Prostate gland (tissue), 2 donors: Measurements from ENCODE around the gene NTM. TPM values are rescaled to one million over a fixed set of nuclear protein-coding genes. Genes with fewer than 3 reads are reported as not detected.

Experiments
- DNase-seq: peaks from one replicate; pipeline ENCODE4 v3.0.0-alpha.2; 2019; ENCODE audit warnings: low spot score
- H3K27ac ChIP-seq, 2 donors: fragments of 200-600 bp; sonication (generic); 2 replicates each; pipeline ENCODE4 v1.5.1; 2017 to 2019
- H3K27me3 ChIP-seq: fragments of 200-600 bp; sonication (generic); replicated peaks from 2 replicates; pipeline ENCODE4 v1.5.1; 2019; ENCODE audit not compliant: insufficient read depth
- H3K36me3 ChIP-seq, 2 donors: fragments of 200-600 bp; sonication (generic); 1 replicate in 1 of 2; 2 replicates in 1 of 2; pipeline versions ENCODE4 v1.5.1 to v1.8.1; 2017 to 2019
- H3K4me1 ChIP-seq: fragments of 200-600 bp; sonication (generic); replicated peaks from 2 replicates; pipeline ENCODE4 v1.5.1; 2019
- H3K4me3 ChIP-seq, 2 donors: fragments of 200-600 bp; sonication (generic); 2 replicates each; pipeline ENCODE4 v1.5.1; 2017 to 2019
- H3K9me3 ChIP-seq: fragments of 200-600 bp; sonication (generic); 2 replicates; pipeline ENCODE4 v1.5.1; 2017
- POLR2A ChIP-seq: fragments of 450-650 bp; IDR thresholded peaks from one replicate; pipeline ENCODE4 v1.6.1; 2016; ENCODE audit warnings: antibody characterized with exemption, mild to moderate bottlenecking
- POLR2AphosphoS5 ChIP-seq: sonication (generic); formaldehyde crosslinking; IDR thresholded peaks from one replicate; pipeline ENCODE4 v1.6.1; 2017; ENCODE audit warnings: antibody characterized with exemption
- WGBS: methylation state at CpG from one replicate; pipeline ENCODE4 v1.1.5; 2018; 5-methylcytosine and 5-hydroxymethylcytosine counted together
- intact Hi-C: fragments of 100-400 bp; cut with DNase I; formaldehyde crosslinking; loops from one replicate; pipeline ENCODE4 v1.14.2; 2022
- total RNA-seq, 2 donors: library from RNA; depleted of rRNA; stranded (reverse); fragments of >200 nt; gene quantifications; one replicate each; pipeline ENCODE4 v1.1.0, GENCODE V29; 2016
- TF ChIP-seq, protein P1 (sequence below), 4 experiments: fragments of 200-600 bp in 2 of 4; fragments of 450-650 bp in 2 of 4; sonication (generic) in 2 of 4; IDR thresholded peaks; 1 replicate in 3 of 4; 2 replicates in 1 of 4; pipeline ENCODE4 v1.5.1; 2016 to 2019; ENCODE audit warnings: antibody characterized with exemption in 4 of 4, mild to moderate bottlenecking in 2 of 4, moderate library complexity in 2 of 4

The NTM gene
- total RNA-seq, 2 donors from 2014 or later = 7.4 TPM; not detected in 1

DNA sequence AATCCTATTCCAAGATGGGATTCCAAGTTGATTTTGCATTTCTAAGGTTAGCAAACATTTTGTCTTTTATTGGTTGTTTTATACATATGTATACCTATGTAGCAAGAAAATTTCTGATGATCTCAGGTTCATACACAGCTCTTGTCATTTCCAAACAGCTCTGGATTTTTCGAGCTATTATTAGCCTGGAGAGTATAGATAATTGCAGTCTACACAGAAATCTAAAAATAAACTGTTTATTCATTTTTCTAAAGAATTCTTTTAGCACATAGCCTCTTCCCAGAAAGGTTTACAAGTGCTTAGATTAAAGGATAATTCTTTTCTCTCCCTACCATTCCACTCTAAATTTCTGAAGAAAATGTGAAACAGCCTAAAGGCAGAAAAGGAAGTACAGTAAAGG, 705.0 kb downstream of the NTM start:
- no peaks in the 10 kb centered on the region for H3K9me3 ChIP-seq
- intact Hi-C loops = no loop called here
- H3K4me1 ChIP-seq = no peaks in the 10 kb centered on the region
- 44% methylated on average over 1 of the region's 1 CpG for WGBS
- TF ChIP-seq, protein P1, sequence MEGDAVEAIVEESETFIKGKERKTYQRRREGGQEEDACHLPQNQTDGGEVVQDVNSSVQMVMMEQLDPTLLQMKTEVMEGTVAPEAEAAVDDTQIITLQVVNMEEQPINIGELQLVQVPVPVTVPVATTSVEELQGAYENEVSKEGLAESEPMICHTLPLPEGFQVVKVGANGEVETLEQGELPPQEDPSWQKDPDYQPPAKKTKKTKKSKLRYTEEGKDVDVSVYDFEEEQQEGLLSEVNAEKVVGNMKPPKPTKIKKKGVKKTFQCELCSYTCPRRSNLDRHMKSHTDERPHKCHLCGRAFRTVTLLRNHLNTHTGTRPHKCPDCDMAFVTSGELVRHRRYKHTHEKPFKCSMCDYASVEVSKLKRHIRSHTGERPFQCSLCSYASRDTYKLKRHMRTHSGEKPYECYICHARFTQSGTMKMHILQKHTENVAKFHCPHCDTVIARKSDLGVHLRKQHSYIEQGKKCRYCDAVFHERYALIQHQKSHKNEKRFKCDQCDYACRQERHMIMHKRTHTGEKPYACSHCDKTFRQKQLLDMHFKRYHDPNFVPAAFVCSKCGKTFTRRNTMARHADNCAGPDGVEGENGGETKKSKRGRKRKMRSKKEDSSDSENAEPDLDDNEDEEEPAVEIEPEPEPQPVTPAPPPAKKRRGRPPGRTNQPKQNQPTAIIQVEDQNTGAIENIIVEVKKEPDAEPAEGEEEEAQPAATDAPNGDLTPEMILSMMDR (IDR thresholded peaks at IDR 0.05) = no peak
- TF ChIP-seq POLR2A = no peak
- TF ChIP-seq POLR2AphosphoS5 = no peak
- H3K36me3 ChIP-seq = no peaks in the 10 kb centered on the region
- no peaks in the 10 kb centered on the region for H3K27me3 ChIP-seq
- DNase-seq = no peak
- no peak overlapping the region for H3K4me3 ChIP-seq
- no peak overlapping the region for H3K27ac ChIP-seq

DNA sequence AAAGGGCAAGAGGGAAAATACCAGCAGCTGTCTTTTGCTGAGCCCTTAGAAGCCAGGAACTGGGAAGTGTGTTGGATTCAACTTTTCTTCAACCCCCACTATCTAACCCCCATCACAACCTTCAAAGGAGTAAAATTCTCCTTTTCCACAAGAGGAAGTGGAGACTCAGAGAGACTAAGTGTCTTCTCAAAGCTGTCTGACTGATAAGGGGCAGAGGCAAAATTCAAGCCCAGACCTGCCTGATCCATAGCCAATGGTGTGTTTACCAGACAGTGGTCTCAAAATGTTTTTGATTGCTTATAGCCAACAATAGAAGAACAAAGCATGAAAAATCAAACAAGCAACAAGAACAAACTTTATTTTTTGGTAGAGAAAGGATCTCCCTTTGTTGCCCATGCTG, 707.0 kb downstream of the NTM start:
- intact Hi-C loops = no loop called here
- no peaks in the 10 kb centered on the region for H3K36me3 ChIP-seq
- H3K27me3 ChIP-seq = no peaks in the 10 kb centered on the region
- no peak overlapping the region for H3K27ac ChIP-seq
- H3K4me1 ChIP-seq = no peaks in the 10 kb centered on the region
- no peaks in the 10 kb centered on the region for H3K9me3 ChIP-seq
- DNase-seq = no peak
- TF ChIP-seq POLR2A (no peak), POLR2AphosphoS5 (no peak)
- no peak overlapping the region for H3K4me3 ChIP-seq

DNA sequence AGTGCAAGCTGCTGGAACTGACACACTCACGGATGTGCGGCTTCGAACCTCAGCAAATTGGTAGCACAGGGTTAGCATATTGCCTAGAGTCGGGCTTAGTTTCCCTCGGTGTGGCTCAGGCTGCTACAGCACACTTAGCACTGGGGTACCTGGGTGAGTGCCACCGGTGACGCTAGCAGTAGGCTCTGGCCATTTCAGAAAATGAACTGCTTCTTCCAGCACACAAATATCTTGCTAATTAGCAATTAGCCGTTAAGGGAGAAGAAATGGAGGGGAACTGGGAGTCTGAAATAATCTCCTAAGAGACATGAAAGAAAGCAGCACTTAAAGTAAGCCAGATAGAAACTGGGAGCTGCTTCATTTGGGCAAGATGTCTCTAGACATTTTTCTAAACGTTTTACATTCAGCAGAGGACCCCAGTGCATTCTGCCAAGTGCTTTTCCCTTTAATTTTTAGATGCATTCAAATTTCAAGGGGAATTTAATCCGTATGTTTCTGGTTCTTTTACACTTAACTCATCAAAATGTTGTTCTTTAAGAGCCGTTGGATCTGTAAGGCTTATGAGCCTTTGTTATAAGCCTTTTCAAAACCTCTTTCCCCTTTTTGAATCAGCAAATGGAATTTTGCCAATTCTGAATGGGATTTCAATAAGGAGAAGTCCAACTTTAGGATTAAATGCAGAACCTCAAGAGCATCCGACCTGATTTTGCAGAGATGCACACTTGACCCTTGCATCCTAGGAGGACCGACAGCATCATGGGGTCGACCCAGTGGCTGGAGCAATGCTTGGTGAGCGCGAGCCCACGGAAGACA, 708.1 kb downstream of the NTM start:
- 83% methylated on average over 17 of the region's 17 CpGs for WGBS

DNA sequence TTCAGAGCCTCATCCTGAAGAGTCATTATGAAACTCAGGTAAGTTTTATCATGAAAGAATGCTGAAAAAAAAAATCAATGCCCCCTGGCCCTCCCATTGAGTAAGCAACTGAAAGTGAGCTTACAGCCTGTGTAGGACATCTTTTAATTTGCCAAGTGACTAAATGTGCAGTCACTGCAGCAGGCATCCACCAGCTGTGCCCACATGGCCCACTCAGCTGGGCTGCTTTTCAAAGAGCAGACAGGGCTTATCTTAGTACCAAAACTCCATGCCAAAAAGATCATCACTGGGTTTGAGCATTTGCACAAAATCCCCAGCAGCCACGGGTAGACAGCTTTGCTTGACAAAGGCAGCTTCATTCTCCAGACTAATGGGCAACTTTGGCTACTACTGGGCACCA, 709.7 kb downstream of the NTM start:
- intact Hi-C loops = no loop called here
- no peak for DNase-seq
- no peaks in the 10 kb centered on the region for H3K36me3 ChIP-seq
- no peak overlapping the region for H3K4me3 ChIP-seq
- TF ChIP-seq, protein P1 (IDR thresholded peaks at IDR 0.05) = no peak
- TF ChIP-seq POLR2A = no peak
- no peak for TF ChIP-seq POLR2AphosphoS5
- WGBS = 79% methylated on average over 1 of the region's 1 CpG
- no peaks in the 10 kb centered on the region for H3K4me1 ChIP-seq
- H3K9me3 ChIP-seq = no peaks in the 10 kb centered on the region
- no peaks in the 10 kb centered on the region for H3K27me3 ChIP-seq
- H3K27ac ChIP-seq = no peak overlapping the region

More for the DNA sequence above, 708.1 kb downstream of the NTM start:
- no peaks in the 10 kb centered on the region for H3K4me1 ChIP-seq
- no peaks in the 10 kb centered on the region for H3K36me3 ChIP-seq
- TF ChIP-seq POLR2A (no peak), POLR2AphosphoS5 (no peak)
- TF ChIP-seq, protein P1 (IDR thresholded peaks at IDR 0.05) = no peak
- no peak overlapping the region for H3K27ac ChIP-seq
- H3K27me3 ChIP-seq = no peaks in the 10 kb centered on the region
- no peak for DNase-seq
- intact Hi-C loops = no loop called here
- H3K4me3 ChIP-seq = no peak overlapping the region
- no peaks in the 10 kb centered on the region for H3K9me3 ChIP-seq

DNA sequence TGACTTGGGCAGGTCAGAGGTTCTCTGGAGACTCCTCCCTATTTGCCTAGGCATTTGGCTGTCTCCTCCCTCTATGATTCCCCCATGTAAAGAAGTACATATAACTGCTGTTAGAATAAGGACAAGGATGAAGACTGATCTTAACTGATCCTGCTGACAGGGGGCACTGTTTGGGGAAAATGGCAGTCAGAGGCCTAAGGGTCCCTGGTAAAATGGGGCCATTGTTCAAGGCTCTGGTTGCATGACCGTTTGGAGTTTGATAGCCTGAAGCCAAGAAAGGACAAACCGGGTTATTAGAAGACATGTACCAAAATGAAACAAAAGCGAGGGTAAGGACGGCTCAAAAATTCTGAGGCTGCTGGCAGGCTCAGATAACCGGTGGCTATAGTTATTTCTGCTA, 712.2 kb downstream of the NTM start:
- Histone ChIP-seq H3K27ac (no peak overlapping the region), H3K9me3 (no peaks in the 10 kb centered on the region), H3K4me3 (no peak overlapping the region), H3K36me3 (no peaks in the 10 kb centered on the region), H3K4me1 (no peaks in the 10 kb centered on the region), H3K27me3 (no peaks in the 10 kb centered on the region)
- intact Hi-C loops = no loop called here
- 94% methylated on average over 5 of the region's 5 CpGs for WGBS
- TF ChIP-seq POLR2A (no peak), POLR2AphosphoS5 (no peak)
- TF ChIP-seq, protein P1 (IDR thresholded peaks at IDR 0.05) = no peak
- no peak for DNase-seq
